SK-N-MC (cell line): Measurements from ENCODE around the gene GPAT3.

Experiments used
- DNase-seq: peaks from one replicate; pipeline ENCODE4 v3.0.0-alpha.2; 2011; ENCODE audit warnings: low read depth, low spot score
- H3K27ac ChIP-seq: fragments of 200-600 bp; sonication (generic); 2 replicates; pipeline ENCODE4 v1.5.1; 2016; ENCODE audit warnings: mixed run types
- H3K36me3 ChIP-seq: fragments of 200-600 bp; sonication (generic); 2 replicates; pipeline ENCODE4 v1.6.1; 2017; ENCODE audit warnings: antibody characterized with exemption, low read length, mixed read lengths; ENCODE audit not compliant: insufficient read depth
- H3K4me3 ChIP-seq: fragments of 200-600 bp; sonication (generic); 2 replicates; pipeline ENCODE4 v1.5.1; 2016
- H3K9ac ChIP-seq: fragments of 200-600 bp; sonication (generic); 2 replicates; pipeline ENCODE4 v1.8.0; 2017; ENCODE audit warnings: mixed run types, mixed read lengths; ENCODE audit not compliant: insufficient read length
- H3K9me3 ChIP-seq: fragments of 200-600 bp; sonication (generic); 2 replicates; pipeline ENCODE4 v1.6.1; 2017; ENCODE audit warnings: low read depth, mild to moderate bottlenecking, antibody characterized with exemption, low read length, moderate library complexity, mixed read lengths
- EZH2 ChIP-seq: fragments of 200-600 bp; sonication (generic); IDR thresholded peaks from one replicate; pipeline ENCODE4 v1.6.1; 2017; ENCODE audit warnings: antibody characterized with exemption
- FOXP2 ChIP-seq: optimal IDR thresholded peaks from 2 replicates; pipeline ENCODE3; 2011; ENCODE audit warnings: mild to moderate bottlenecking, moderate library complexity; ENCODE audit not compliant: insufficient read depth; ENCODE audit errors: extremely low read length, control extremely low read depth
- POLR2AphosphoS5 ChIP-seq: IDR thresholded peaks from 2 replicates; pipeline ENCODE4 v1.6.1; 2012; ENCODE audit warnings: mild to moderate bottlenecking, low read depth, low read length, borderline replicate concordance

Gene GPAT3

DNA sequence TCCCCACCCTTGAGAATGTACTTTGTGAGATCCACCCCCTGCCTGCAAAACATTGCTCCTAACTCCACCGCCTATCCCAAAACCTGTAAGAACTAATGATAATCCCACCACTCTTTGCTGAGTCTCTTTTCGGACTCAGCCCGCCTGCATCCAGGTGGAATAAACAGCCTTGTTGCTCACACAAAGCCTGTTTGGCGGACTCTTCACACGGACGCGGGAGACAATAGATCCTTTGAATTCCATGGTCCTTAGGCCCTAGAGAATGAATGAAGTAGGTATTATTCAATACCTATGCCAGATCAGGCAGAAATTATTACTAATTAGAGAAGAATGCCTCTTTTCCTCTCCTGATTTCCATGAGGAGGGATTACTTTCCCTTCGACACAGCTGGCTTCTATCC lies 101.0 kb downstream of the GPAT3 start:
- Histone ChIP-seq H3K4me3 (no peak overlapping the region), H3K9ac (no peak overlapping the region), H3K9me3 (no peaks in the 10 kb centered on the region), H3K27ac (no peak overlapping the region), H3K36me3 (no peaks in the 10 kb centered on the region)
- no peak for TF ChIP-seq FOXP2
- no peak for TF ChIP-seq EZH2
- TF ChIP-seq POLR2AphosphoS5, result no peak
- no peak for DNase-seq

DNA sequence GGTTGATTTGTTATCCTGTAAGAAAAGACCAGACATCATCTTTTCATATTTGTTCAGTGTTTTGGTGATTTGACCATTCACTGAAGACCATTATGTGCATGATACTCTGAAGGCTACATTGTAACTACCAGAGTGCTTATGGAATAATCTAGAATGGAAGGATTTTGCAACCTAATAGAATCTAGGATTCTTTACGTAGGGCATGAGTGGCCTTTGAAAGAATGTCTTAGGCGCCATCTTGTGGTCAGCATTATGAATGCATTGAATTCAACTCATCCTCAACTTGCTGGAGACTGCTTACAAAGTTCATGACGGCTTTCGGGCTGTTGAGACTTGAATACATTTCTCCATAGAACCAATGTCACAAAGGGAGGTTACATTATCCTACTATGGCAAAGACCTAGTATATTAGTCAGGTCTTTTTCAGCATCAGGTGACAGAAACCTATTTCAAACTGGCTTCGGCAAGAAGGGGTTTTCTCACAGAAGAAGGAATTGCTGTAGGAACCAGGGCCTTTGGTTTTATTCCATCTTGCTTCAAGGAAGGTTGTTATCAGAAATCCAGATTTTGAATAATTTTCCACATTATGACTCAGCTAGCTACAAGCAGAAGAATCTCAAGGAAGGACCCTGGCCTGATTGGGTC lies 104.1 kb downstream of the GPAT3 start:
- H3K36me3 ChIP-seq, result no peaks in the 10 kb centered on the region
- no peak overlapping the region for H3K9ac ChIP-seq
- DNase-seq, result peak; percentile 87
- TF ChIP-seq POLR2AphosphoS5, result no peak
- no peak for TF ChIP-seq FOXP2
- no peak for TF ChIP-seq EZH2
- H3K27ac ChIP-seq, result no peak overlapping the region
- H3K9me3 ChIP-seq, result no peaks in the 10 kb centered on the region
- H3K4me3 ChIP-seq, result no peak overlapping the region

- no peaks in the 10 kb centered on the region for H3K36me3 ChIP-seq
- DNase-seq, result peak; percentile 78
- H3K27ac ChIP-seq, result peak overlapping the region; percentile 100
- no peak overlapping the region for H3K4me3 ChIP-seq
- TF ChIP-seq POLR2AphosphoS5, result peak; percentile 69; the same call in 1 of the 2 replicates
- TF ChIP-seq EZH2, result no peak
- peak overlapping the region; percentile 65 for H3K9ac ChIP-seq
- no peaks in the 10 kb centered on the region for H3K9me3 ChIP-seq
Measured at GRCh38 chr4:83643036-83643435, 107.1 kb downstream of the GPAT3 start.

DNA sequence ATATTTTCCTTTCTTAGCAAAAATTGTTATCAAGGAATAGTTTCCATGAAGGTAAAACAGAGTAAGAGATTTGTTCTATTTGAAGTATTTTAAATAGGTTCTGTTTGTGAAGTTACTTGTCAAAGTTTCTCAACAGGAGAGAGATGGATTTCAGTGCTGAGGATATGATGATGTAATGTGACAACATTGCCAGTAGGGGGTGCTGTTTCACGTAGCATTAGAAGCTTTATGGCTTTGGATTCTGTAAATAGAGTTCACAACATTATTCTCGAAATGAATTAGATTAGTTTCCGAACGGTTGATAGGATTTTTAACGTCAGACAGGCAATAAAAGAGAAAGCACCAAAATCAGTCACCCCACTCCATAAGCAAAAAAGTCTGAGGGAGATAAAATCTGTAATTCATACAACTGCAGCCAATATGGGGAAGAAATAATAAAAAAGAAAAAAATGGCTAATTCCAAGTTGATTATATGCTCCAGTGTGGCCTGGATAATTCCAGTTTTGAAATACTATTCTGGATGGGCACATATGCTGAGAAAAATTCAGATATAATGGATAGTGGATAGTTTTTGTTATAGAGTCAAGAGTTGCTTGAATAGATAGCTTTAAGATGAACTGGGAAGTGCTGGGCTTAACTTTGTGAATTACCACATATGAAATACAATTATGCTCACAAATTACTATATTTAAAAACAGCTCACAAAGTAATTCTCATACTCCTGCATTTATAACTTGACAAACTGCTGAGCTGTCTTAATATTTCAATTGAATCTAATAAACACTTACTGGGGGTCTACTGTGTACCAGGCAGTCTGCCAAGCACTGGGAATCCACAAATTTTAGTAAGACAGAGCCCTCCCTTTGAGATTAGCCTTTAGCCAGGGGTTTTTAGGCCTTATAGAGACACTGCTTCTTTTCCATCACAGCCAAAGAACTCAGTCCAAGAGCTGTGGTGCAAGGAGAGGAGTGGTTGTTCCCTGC lies 109.1 kb downstream of the GPAT3 start:
- DNase-seq, result peak; percentile 92
- Histone ChIP-seq H3K9ac (peak overlapping the region; percentile 88), H3K36me3 (no peaks in the 10 kb centered on the region), H3K27ac (peak overlapping the region; percentile 100), H3K9me3 (no peaks in the 10 kb centered on the region), H3K4me3 (peak overlapping the region; percentile 76)
- TF ChIP-seq POLR2AphosphoS5 (no peak; the same call in 1 of the 2 replicates), EZH2 (no peak), FOXP2 (peak; percentile 28)

GRCh38 chr4:83646538-83647239 lies 110.8 kb downstream of the GPAT3 start:
- TF ChIP-seq POLR2AphosphoS5, result no peak; the same call in 1 of the 2 replicates
- no peak for TF ChIP-seq FOXP2
- Histone ChIP-seq H3K4me3 (peak overlapping the region; percentile 47), H3K27ac (peak overlapping the region; percentile 100), H3K9me3 (no peaks in the 10 kb centered on the region), H3K36me3 (no peaks in the 10 kb centered on the region), H3K9ac (peak overlapping the region; percentile 88)
- no peak for DNase-seq

GRCh38 chr4:83651846-83652245 lies 115.9 kb downstream of the GPAT3 start:
- TF ChIP-seq FOXP2 (no peak), POLR2AphosphoS5 (no peak), EZH2 (no peak)
- H3K9ac ChIP-seq, result no peak overlapping the region
- no peak overlapping the region for H3K4me3 ChIP-seq
- H3K27ac ChIP-seq, result no peak overlapping the region
- H3K36me3 ChIP-seq, result no peaks in the 10 kb centered on the region
- H3K9me3 ChIP-seq, result no peaks in the 10 kb centered on the region
- no peak for DNase-seq
